Measurements from ENCODE around the gene QSOX2.

DNA sequence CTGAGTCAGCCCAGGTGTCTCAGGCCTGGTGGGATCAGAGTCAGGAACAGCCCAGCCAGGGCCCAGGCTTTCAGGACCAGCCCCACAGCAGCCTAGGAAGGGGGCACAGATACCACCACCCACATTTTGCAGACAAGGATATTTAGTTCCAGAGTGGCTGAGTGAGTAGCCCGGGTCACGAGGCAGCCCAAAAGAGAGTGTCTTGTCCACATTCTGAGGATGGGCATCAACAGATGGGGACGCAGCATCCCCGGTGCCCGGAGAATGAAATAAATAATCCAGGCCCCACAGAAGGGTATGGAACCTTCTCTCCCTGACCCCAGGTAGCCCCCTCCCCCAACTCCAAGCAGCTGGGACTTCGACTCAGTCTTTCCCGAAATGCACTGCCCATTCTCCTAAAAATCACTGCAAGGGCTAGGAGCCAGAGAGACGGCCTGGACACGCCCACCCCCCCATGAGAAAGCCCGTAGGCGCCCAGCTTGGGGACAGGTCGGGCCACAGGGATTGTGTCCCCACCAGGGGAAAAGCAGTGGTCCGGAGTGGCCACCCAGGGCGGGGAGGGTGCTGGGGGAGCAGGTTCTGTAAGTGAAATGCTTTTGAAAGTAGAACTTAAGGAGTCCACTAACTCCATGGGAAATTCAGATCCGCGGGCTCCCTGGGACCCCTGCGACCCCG is 47.5 kb downstream of the QSOX2 start:
- TF ChIP-seq ZNF274 (IDR thresholded peaks at IDR 0.05; ENCODE audit: low read length): no peak
- TF ChIP-seq ZNF274 (tag by site-specific recombination; IDR thresholded peaks at IDR 0.05; ENCODE audit: borderline replicate concordance): no peak
- TF ChIP-seq, protein P1, sequence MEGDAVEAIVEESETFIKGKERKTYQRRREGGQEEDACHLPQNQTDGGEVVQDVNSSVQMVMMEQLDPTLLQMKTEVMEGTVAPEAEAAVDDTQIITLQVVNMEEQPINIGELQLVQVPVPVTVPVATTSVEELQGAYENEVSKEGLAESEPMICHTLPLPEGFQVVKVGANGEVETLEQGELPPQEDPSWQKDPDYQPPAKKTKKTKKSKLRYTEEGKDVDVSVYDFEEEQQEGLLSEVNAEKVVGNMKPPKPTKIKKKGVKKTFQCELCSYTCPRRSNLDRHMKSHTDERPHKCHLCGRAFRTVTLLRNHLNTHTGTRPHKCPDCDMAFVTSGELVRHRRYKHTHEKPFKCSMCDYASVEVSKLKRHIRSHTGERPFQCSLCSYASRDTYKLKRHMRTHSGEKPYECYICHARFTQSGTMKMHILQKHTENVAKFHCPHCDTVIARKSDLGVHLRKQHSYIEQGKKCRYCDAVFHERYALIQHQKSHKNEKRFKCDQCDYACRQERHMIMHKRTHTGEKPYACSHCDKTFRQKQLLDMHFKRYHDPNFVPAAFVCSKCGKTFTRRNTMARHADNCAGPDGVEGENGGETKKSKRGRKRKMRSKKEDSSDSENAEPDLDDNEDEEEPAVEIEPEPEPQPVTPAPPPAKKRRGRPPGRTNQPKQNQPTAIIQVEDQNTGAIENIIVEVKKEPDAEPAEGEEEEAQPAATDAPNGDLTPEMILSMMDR (tag by site-specific recombination; IDR thresholded peaks at IDR 0.05): no peak
- TF ChIP-seq ZNF549 (tag by site-specific recombination; IDR thresholded peaks at IDR 0.05): no peak
- no peak for TF ChIP-seq GLI4 (tag by site-specific recombination; IDR thresholded peaks at IDR 0.05)
- no peak for TF ChIP-seq ZNF155 (tag by site-specific recombination; IDR thresholded peaks at IDR 0.05)
- TF ChIP-seq BCL11A (tag by site-specific recombination; IDR thresholded peaks at IDR 0.05; ENCODE audit: low read depth): no peak
- TF ChIP-seq ZNF654 (tag by site-specific recombination; IDR thresholded peaks at IDR 0.05; ENCODE audit: low read depth): no peak
- no peak for TF ChIP-seq ZNF2 (tag by site-specific recombination; IDR thresholded peaks at IDR 0.05)

Data from HEK293 (cell line).